ENCODE data around the gene CCNJL.

DNA sequence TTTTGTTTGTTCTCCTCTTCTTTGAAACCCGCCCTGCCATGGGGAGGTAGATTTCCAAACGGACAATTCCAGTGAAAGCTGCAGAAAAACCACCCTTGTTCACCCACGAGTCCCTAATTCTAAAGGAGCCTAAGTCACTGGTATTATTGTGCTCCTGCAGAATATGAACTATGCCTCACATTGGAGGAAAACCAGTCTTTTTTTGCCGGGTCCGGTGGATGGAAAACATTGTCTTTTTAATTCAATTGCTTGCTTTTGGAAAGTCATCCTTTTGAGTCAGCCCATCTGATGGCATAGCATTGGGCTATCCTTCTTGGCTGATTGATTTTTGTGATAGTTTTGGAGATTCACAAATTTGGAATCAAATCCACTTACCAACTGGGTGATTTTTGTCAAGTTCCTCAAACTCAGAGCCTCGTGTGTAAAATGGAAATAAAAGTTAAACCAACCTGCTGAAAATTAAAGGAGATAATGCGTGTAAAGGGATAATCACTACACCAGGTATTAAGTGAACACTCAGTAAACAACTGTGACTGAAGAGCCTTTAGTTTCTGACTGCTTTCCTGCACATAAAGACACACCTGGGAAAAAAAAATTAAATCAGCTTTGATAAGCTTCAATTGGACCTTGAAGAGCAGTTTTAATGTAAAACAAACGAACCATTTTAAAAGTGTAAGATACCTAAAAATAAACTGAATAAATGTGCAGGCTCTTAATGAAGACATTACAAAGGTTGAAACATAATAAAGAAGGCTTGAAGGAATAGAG is 780 bp upstream of the CCNJL start:
- TF ChIP-seq, protein P1, sequence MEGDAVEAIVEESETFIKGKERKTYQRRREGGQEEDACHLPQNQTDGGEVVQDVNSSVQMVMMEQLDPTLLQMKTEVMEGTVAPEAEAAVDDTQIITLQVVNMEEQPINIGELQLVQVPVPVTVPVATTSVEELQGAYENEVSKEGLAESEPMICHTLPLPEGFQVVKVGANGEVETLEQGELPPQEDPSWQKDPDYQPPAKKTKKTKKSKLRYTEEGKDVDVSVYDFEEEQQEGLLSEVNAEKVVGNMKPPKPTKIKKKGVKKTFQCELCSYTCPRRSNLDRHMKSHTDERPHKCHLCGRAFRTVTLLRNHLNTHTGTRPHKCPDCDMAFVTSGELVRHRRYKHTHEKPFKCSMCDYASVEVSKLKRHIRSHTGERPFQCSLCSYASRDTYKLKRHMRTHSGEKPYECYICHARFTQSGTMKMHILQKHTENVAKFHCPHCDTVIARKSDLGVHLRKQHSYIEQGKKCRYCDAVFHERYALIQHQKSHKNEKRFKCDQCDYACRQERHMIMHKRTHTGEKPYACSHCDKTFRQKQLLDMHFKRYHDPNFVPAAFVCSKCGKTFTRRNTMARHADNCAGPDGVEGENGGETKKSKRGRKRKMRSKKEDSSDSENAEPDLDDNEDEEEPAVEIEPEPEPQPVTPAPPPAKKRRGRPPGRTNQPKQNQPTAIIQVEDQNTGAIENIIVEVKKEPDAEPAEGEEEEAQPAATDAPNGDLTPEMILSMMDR (conservative IDR thresholded peaks at IDR 0.05; ENCODE audit: low read length) = no peak
- TF ChIP-seq EZH2phosphoT487 (IDR thresholded peaks at IDR 0.05; ENCODE audit: borderline replicate concordance, low read depth, low read length) = no peak

Data from OCI-LY7 (cell line).